ENCODE data around the gene LINGO4.

The LINGO4 gene

Small RNAs within 50 kb of the gene (small RNA-seq; reads per million reads assigned to genes)
- gene RF00019: 0 reads per million in 2 experiments
